ENCODE data around the gene MYL2.

The MYL2 gene

DNA sequence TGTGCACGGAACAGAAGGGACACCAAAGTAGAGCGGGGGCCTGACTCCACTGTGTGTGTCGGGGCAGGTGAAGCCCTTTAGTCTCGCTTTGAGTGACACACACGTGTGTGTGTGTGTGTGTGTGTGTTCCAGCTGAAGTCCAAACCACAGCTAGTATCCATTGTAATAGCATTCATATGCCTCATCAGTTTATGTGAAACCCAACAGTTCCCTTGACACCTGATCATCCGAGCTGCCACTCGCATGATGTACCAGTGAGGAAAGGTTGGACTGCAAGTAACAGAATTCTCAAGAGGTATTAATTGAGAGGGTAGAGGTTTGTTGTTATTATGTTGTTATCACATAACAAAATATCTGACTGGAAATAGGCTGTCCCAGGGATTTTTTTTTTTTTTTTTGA is 57.2 kb downstream of the MYL2 start:
- Histone ChIP-seq H3K4me3 (ENCODE audit: control insufficient read depth in 1 of 7, extremely low read depth in 1 of 7, insufficient read depth in 4 of 7, low read depth in 2 of 7, low read length in 6 of 7) (no peak overlapping the region), H3K4me1 (ENCODE audit: control extremely low read depth in 1 of 4, control insufficient read depth in 4 of 4, insufficient read depth in 4 of 4, low read length in 3 of 4) (peaks cover 0 to 6% (median 6%) of the 10 kb centered on the region in 4 experiments), H3K27me3 (replicated peaks in 2 of 5; ENCODE audit: control insufficient read depth in 4 of 5, insufficient read depth in 5 of 5, low read length in 4 of 5) (no peaks in the 10 kb centered on the region), H3K36me3 (ENCODE audit: control insufficient read depth in 4 of 4, insufficient read depth in 4 of 4, low read length in 3 of 4) (no peaks in the 10 kb centered on the region), H3K9me3 (ENCODE audit: control extremely low read depth in 1 of 5, control insufficient read depth in 4 of 5, insufficient read depth in 2 of 5, low read depth in 1 of 5, low read length in 4 of 5) (no peaks in the 10 kb centered on the region), H3K27ac (ENCODE audit: insufficient read depth in 1 of 2, low read depth in 1 of 2, low read length in 2 of 2, poor library complexity in 1 of 2, severe bottlenecking in 2 of 2) (no peak overlapping the region)
- WGBS (ENCODE audit: insufficient coverage), result 100% methylated on average over 3 of the region's 7 CpGs
- ChIA-PET POLR2A (no interaction called here), CTCF (interaction anchor here (4.0 kb wide), 1 partner anchor 15 kb away, joined by 10 read pairs; no protein-coding TSS in a partner anchor)
- no peak for DNase-seq

DNA sequence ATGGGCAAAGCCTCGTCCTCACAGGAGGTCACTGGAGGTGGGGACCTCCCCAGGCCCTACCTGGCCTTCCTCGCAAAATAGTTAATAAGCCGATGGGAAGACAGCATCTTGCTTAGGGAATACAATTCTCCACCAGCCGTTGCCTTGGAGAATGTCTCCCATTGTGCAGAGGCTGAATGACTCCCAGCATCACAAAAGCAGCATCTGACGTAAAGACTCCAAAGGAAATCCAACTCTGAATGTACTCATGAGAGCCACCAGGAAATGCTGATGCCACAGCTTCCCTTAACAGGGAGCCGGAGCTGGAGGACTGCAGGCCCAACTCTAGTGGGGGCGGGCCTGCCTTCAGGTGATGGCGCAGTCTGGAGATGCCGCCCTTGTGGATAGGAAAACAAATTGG is 58.0 kb downstream of the MYL2 start:
- ChIA-PET POLR2A (no interaction called here), CTCF (interaction anchor here (4.0 kb wide), 1 partner anchor 14 kb away, joined by 10 read pairs; no protein-coding TSS in a partner anchor)
- 80% methylated on average over 6 of the region's 9 CpGs for WGBS (ENCODE audit: insufficient coverage)
- H3K27me3 ChIP-seq (replicated peaks in 2 of 5; ENCODE audit: control insufficient read depth in 4 of 5, insufficient read depth in 5 of 5, low read length in 4 of 5), result no peaks in the 10 kb centered on the region
- no peaks in the 10 kb centered on the region for H3K9me3 ChIP-seq (ENCODE audit: control extremely low read depth in 1 of 5, control insufficient read depth in 4 of 5, insufficient read depth in 2 of 5, low read depth in 1 of 5, low read length in 4 of 5)
- H3K4me3 ChIP-seq (ENCODE audit: control insufficient read depth in 1 of 7, extremely low read depth in 1 of 7, insufficient read depth in 4 of 7, low read depth in 2 of 7, low read length in 6 of 7), result no peak overlapping the region
- H3K4me1 ChIP-seq (ENCODE audit: control extremely low read depth in 1 of 4, control insufficient read depth in 4 of 4, insufficient read depth in 4 of 4, low read length in 3 of 4), result peaks cover 0 to 6% (median 6%) of the 10 kb centered on the region in 4 experiments
- H3K27ac ChIP-seq (ENCODE audit: insufficient read depth in 1 of 2, low read depth in 1 of 2, low read length in 2 of 2, poor library complexity in 1 of 2, severe bottlenecking in 2 of 2), result no peak overlapping the region
- no peaks in the 10 kb centered on the region for H3K36me3 ChIP-seq (ENCODE audit: control insufficient read depth in 4 of 4, insufficient read depth in 4 of 4, low read length in 3 of 4)
- DNase-seq, result no peak

DNA sequence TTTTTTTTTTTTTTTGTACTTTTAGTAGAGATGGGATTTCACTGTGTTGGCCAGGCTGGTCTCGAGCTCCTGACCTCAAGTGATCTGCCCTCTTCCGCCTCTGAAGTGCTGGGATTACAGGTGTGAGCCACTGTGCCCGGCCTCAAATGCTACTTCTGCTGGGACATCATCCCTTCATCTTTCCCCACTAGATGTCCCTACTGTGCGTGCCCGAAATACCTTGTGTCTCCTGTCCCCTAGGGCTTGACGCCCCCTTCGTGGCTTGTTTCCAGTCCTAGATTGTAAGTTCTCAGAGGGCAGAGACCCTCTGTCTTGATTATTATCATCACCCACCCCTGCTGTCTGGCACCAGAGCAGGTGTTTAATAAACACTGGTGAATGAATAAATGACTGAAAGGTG is 58.6 kb downstream of the MYL2 start:
- WGBS (ENCODE audit: insufficient coverage), result 100% methylated on average over 4 of the region's 7 CpGs
- no peaks in the 10 kb centered on the region for H3K27me3 ChIP-seq (replicated peaks in 2 of 5; ENCODE audit: control insufficient read depth in 4 of 5, insufficient read depth in 5 of 5, low read length in 4 of 5)
- no peaks in the 10 kb centered on the region for H3K36me3 ChIP-seq (ENCODE audit: control insufficient read depth in 4 of 4, insufficient read depth in 4 of 4, low read length in 3 of 4)
- ChIA-PET POLR2A (no interaction called here), CTCF (interaction anchor here (1.6 kb wide), 1 partner anchor 26 kb away, joined by 5 read pairs; no protein-coding TSS in a partner anchor)
- DNase-seq, result no peak
- H3K9me3 ChIP-seq (ENCODE audit: control extremely low read depth in 1 of 5, control insufficient read depth in 4 of 5, insufficient read depth in 2 of 5, low read depth in 1 of 5, low read length in 4 of 5), result no peaks in the 10 kb centered on the region
- no peak overlapping the region for H3K4me3 ChIP-seq (ENCODE audit: control insufficient read depth in 1 of 7, extremely low read depth in 1 of 7, insufficient read depth in 4 of 7, low read depth in 2 of 7, low read length in 6 of 7)
- no peak overlapping the region for H3K27ac ChIP-seq (ENCODE audit: insufficient read depth in 1 of 2, low read depth in 1 of 2, low read length in 2 of 2, poor library complexity in 1 of 2, severe bottlenecking in 2 of 2)
- peaks cover 0 to 6% (median 6%) of the 10 kb centered on the region in 4 experiments for H3K4me1 ChIP-seq (ENCODE audit: control extremely low read depth in 1 of 4, control insufficient read depth in 4 of 4, insufficient read depth in 4 of 4, low read length in 3 of 4)

Data from common myeloid progenitor, CD34-positive (primary cell).